A673 (cell line): ENCODE data around the gene RMND5A. TPM values are rescaled to one million over a fixed set of nuclear protein-coding genes. Genes with fewer than 3 reads are reported as not detected.

Experiments used
- BruUV-seq: library from RNA; stranded (reverse); fragments of 400-500 nt; replicated peaks from 2 replicates; lab custom pipeline; 2021; lab: Mats Ljungman, UMichigan
- CTCF ChIA-PET: fragments of 300-600 bp; sonication (Branson Sonifier 250); formaldehyde crosslinking; loops from one replicate; lab custom pipeline; 2022; ENCODE audit warnings: antibody characterized with exemption; lab: Charles Lee
- POLR2A ChIA-PET: fragments of 300-600 bp; sonication (Branson Sonifier 250); formaldehyde crosslinking; loops from one replicate; lab custom pipeline; 2022; ENCODE audit warnings: antibody characterized with exemption; ENCODE audit not compliant: low non-redundant PET; lab: Charles Lee
- DNase-seq: peaks from one replicate; pipeline ENCODE4 v3.0.0-alpha.2; 2015; ENCODE audit warnings: low spot score
- H3K27ac ChIP-seq: fragments of 200-600 bp; sonication (generic); 2 replicates; pipeline ENCODE4 v1.5.1; 2016; ENCODE audit warnings: mixed run types, low read depth, mild to moderate bottlenecking, mixed read lengths, antibody characterized with exemption, low read length; ENCODE audit not compliant: poor library complexity, severe bottlenecking
- H3K27me3 ChIP-seq: fragments of 200-600 bp; sonication (generic); replicated peaks from 2 replicates; pipeline ENCODE4 v1.6.1; 2017; ENCODE audit warnings: mixed run types, low read depth, mild to moderate bottlenecking, mixed read lengths, antibody characterized with exemption, low read length; ENCODE audit not compliant: insufficient read depth, poor library complexity
- H3K36me3 ChIP-seq: fragments of 200-600 bp; sonication (generic); 2 replicates; pipeline ENCODE4 v1.6.1; 2016; ENCODE audit warnings: mixed run types, mild to moderate bottlenecking, mixed read lengths, antibody characterized with exemption, low read length; ENCODE audit not compliant: insufficient read depth, poor library complexity, severe bottlenecking
- H3K4me1 ChIP-seq: fragments of 200-600 bp; sonication (generic); 2 replicates; pipeline ENCODE4 v1.6.1; 2017; ENCODE audit warnings: mixed run types, mild to moderate bottlenecking, mixed read lengths, antibody characterized with exemption, low read length; ENCODE audit not compliant: insufficient read depth, poor library complexity, severe bottlenecking
- H3K4me3 ChIP-seq: fragments of 200-600 bp; sonication (generic); 2 replicates; pipeline ENCODE4 v1.5.1; 2016; ENCODE audit warnings: low read depth, mixed run types, mild to moderate bottlenecking, mixed read lengths, low read length; ENCODE audit not compliant: poor library complexity, severe bottlenecking
- H3K9me3 ChIP-seq: fragments of 200-600 bp; sonication (generic); 2 replicates; pipeline ENCODE4 v1.6.1; 2016; ENCODE audit warnings: mixed run types, low read depth, mild to moderate bottlenecking, mixed read lengths, antibody characterized with exemption, low read length; ENCODE audit not compliant: poor library complexity, severe bottlenecking
- CTCF ChIP-seq: fragments of 300-800, 200-600 bp; sonication (generic); conservative IDR thresholded peaks from 2 replicates; pipeline ENCODE4 v1.5.1; 2017; ENCODE audit warnings: low read depth, mild to moderate bottlenecking, antibody characterized with exemption, low read length, moderate library complexity, mixed read lengths
- EZH2 ChIP-seq: fragments of 200-600 bp; sonication (generic); IDR thresholded peaks from 2 replicates; pipeline ENCODE4 v1.6.1; 2017; ENCODE audit warnings: borderline replicate concordance, low read depth, mild to moderate bottlenecking, mixed read lengths, antibody characterized with exemption, low read length; ENCODE audit not compliant: poor library complexity, severe bottlenecking
- intact Hi-C: fragments of 100-400 bp; cut with micrococcal nuclease; formaldehyde crosslinking; loops from one replicate; pipeline ENCODE4 v1.10.0; 2022; ENCODE audit not compliant: unreplicated experiment
- total RNA-seq: library from RNA; stranded (reverse); gene quantifications from 2 replicates; pipeline ENCODE4 v1.2.3, GENCODE V29; 2021

Gene RMND5A
- total RNA-seq, 1 experiment from 2014 or later = 38.7 TPM

- BruUV-seq = no TSS peak
- H3K27me3 ChIP-seq = no peaks in the 10 kb centered on the region
- POLR2A ChIA-PET = no interaction called here
- TF ChIP-seq EZH2 (no peak), CTCF (no peak)
- no peak for DNase-seq
- CTCF ChIA-PET = interaction anchor here (0.6 kb wide), 1 partner anchor 14 kb away, joined by 3 read pairs; no protein-coding TSS in a partner anchor
- intact Hi-C loops = no loop called here
- H3K36me3 ChIP-seq = no peaks in the 10 kb centered on the region
- H3K9me3 ChIP-seq = no peaks in the 10 kb centered on the region
- no peak overlapping the region for H3K4me3 ChIP-seq
- H3K27ac ChIP-seq = no peak overlapping the region
- no peaks in the 10 kb centered on the region for H3K4me1 ChIP-seq
These were observed 98.9 kb downstream of the RMND5A start for GRCh38 chr2:86818957-86819356.

GRCh38 chr2:86821306-86821705 is 101.2 kb downstream of the RMND5A start:
- CTCF ChIA-PET = no interaction called here
- no peak for DNase-seq
- H3K4me3 ChIP-seq = no peak overlapping the region
- intact Hi-C loops = no loop called here
- no peaks in the 10 kb centered on the region for H3K27me3 ChIP-seq
- BruUV-seq = no TSS peak
- no peak for TF ChIP-seq CTCF
- no peak for TF ChIP-seq EZH2
- H3K9me3 ChIP-seq = no peaks in the 10 kb centered on the region
- no peaks in the 10 kb centered on the region for H3K36me3 ChIP-seq
- H3K4me1 ChIP-seq = no peaks in the 10 kb centered on the region
- POLR2A ChIA-PET = no interaction called here
- H3K27ac ChIP-seq = no peak overlapping the region

GRCh38 chr2:86821842-86822241 is 101.8 kb downstream of the RMND5A start:
- ChIA-PET CTCF (no interaction called here), POLR2A (no interaction called here)
- Histone ChIP-seq H3K27ac (no peak overlapping the region), H3K9me3 (no peaks in the 10 kb centered on the region), H3K36me3 (no peaks in the 10 kb centered on the region), H3K4me3 (no peak overlapping the region), H3K4me1 (no peaks in the 10 kb centered on the region), H3K27me3 (no peaks in the 10 kb centered on the region)
- BruUV-seq = no TSS peak
- DNase-seq = no peak
- no peak for TF ChIP-seq CTCF
- TF ChIP-seq EZH2 = no peak
- intact Hi-C loops = no loop called here
